ENCODE data around the gene SLC6A7. TPM values are rescaled to one million over a fixed set of nuclear protein-coding genes. Genes with fewer than 3 reads are reported as not detected.

Gene SLC6A7
- total RNA-seq, 1 experiment from 2014 or later = not detected

DNA sequence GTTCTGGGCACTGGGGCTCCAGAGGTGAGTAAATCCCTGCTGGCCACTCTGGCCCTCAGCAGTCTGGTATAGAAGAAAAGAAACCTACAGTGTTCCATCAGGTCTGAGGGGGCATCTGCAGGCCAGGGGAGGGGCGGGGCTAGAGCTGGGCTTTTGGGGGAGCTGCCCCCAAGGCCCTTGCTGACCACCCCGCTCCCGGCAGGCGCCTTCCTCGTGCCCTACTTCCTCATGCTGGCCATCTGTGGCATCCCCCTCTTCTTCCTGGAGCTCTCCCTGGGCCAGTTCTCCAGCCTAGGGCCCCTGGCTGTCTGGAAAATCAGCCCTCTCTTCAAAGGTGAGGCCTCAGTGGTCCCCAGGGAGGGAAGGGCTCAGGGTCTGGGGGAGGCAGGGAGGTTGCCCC lies 6.7 kb downstream of the SLC6A7 start:
- no peak overlapping the region for H3K4me3 ChIP-seq
- H3K9me3 ChIP-seq (ENCODE audit: insufficient read depth, low read depth) = no peaks in the 10 kb centered on the region
- H3K27me3 ChIP-seq (ENCODE audit: insufficient read depth, low read depth) = peaks cover 27% of the 10 kb centered on the region
- TF ChIP-seq, protein P1, sequence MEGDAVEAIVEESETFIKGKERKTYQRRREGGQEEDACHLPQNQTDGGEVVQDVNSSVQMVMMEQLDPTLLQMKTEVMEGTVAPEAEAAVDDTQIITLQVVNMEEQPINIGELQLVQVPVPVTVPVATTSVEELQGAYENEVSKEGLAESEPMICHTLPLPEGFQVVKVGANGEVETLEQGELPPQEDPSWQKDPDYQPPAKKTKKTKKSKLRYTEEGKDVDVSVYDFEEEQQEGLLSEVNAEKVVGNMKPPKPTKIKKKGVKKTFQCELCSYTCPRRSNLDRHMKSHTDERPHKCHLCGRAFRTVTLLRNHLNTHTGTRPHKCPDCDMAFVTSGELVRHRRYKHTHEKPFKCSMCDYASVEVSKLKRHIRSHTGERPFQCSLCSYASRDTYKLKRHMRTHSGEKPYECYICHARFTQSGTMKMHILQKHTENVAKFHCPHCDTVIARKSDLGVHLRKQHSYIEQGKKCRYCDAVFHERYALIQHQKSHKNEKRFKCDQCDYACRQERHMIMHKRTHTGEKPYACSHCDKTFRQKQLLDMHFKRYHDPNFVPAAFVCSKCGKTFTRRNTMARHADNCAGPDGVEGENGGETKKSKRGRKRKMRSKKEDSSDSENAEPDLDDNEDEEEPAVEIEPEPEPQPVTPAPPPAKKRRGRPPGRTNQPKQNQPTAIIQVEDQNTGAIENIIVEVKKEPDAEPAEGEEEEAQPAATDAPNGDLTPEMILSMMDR (conservative IDR thresholded peaks at IDR 0.05) = no peak
- TF ChIP-seq EZH2 (IDR thresholded peaks at IDR 0.05; ENCODE audit: low read depth) = no peak
- no peaks in the 10 kb centered on the region for H3K4me1 ChIP-seq (replicated peaks; ENCODE audit: insufficient read depth)
- no peaks in the 10 kb centered on the region for H4K20me1 ChIP-seq (ENCODE audit: insufficient read depth)
- ChIA-PET POLR2A (ENCODE audit: unreplicated experiment) (no interaction called here), CTCF (no interaction called here)
- DNase-seq = no peak
- no peaks in the 10 kb centered on the region for H3K9me2 ChIP-seq (ENCODE audit: insufficient read depth)
- no peaks in the 10 kb centered on the region for H3K36me3 ChIP-seq (ENCODE audit: low read depth)
- no TSS peak for BruUV-seq (replicated peaks)
- no peak overlapping the region for H3K27ac ChIP-seq
- intact Hi-C loops (cut with micrococcal nuclease; ENCODE audit: unreplicated experiment) = no loop called here
- H3K79me2 ChIP-seq (ENCODE audit: low read depth) = no peaks in the 10 kb centered on the region
- H2AFZ ChIP-seq = no peak overlapping the region
- H3K4me2 ChIP-seq = no peak overlapping the region
- H3F3A ChIP-seq (ENCODE audit: insufficient read depth, low read depth) = no peaks in the 10 kb centered on the region

DNA sequence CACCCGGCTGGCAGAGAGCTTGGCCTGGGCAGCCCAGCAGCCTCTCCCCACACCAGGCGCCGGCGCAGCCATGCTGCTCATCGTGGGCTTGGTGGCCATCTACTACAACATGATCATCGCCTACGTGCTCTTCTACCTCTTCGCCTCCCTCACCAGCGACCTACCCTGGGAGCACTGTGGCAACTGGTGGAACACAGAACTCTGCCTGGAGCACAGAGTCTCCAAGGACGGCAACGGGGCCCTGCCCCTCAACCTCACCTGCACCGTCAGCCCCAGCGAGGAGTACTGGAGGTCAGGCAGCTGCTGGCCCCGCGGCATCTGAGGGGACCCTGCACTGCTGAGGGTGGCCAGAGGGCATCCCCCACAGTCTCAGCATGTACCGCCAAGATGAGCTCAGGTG lies 7.1 kb downstream of the SLC6A7 start:
- intact Hi-C loops (cut with micrococcal nuclease; ENCODE audit: unreplicated experiment) = no loop called here
- no peaks in the 10 kb centered on the region for H3K36me3 ChIP-seq (ENCODE audit: low read depth)
- POLR2A ChIA-PET (ENCODE audit: unreplicated experiment) = no interaction called here
- no peak overlapping the region for H3K27ac ChIP-seq
- no peaks in the 10 kb centered on the region for H3K4me1 ChIP-seq (replicated peaks; ENCODE audit: insufficient read depth)
- H3K9me2 ChIP-seq (ENCODE audit: insufficient read depth) = no peaks in the 10 kb centered on the region
- CTCF ChIA-PET = no interaction called here
- H4K20me1 ChIP-seq (ENCODE audit: insufficient read depth) = no peaks in the 10 kb centered on the region
- no peaks in the 10 kb centered on the region for H3F3A ChIP-seq (ENCODE audit: insufficient read depth, low read depth)
- H3K79me2 ChIP-seq (ENCODE audit: low read depth) = no peaks in the 10 kb centered on the region
- DNase-seq = no peak
- H3K4me2 ChIP-seq = no peak overlapping the region
- no peaks in the 10 kb centered on the region for H3K9me3 ChIP-seq (ENCODE audit: insufficient read depth, low read depth)
- BruUV-seq (replicated peaks) = no TSS peak
- no peak overlapping the region for H3K4me3 ChIP-seq
- TF ChIP-seq, protein P1 (conservative IDR thresholded peaks at IDR 0.05) = no peak
- TF ChIP-seq EZH2 (IDR thresholded peaks at IDR 0.05; ENCODE audit: low read depth) = no peak
- peaks cover 27% of the 10 kb centered on the region for H3K27me3 ChIP-seq (ENCODE audit: insufficient read depth, low read depth)
- no peak overlapping the region for H2AFZ ChIP-seq

DNA sequence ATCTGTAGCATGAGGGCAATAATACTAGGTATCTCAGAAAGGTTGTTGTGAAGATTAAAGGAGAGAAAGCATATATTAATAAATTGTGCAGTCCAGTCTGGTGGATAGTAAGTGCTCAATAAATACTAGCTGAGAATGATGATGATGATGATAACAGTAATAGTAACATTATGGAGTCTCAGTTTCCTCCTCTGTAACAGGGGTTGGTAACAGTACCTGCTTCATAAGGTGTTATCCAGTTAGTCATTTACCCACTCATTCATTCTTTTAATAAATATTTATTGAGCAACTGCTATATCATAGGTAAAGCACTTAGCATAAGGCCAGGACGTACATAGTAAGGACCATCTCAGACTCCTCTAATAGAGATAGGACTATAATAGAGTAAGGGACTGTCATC lies 7.6 kb downstream of the SLC6A7 start:
- Histone ChIP-seq H2AFZ (no peak overlapping the region), H3K36me3 (ENCODE audit: low read depth) (no peaks in the 10 kb centered on the region), H3K27me3 (ENCODE audit: insufficient read depth, low read depth) (peaks cover 27% of the 10 kb centered on the region), H4K20me1 (ENCODE audit: insufficient read depth) (no peaks in the 10 kb centered on the region), H3K9me2 (ENCODE audit: insufficient read depth) (no peaks in the 10 kb centered on the region), H3K79me2 (ENCODE audit: low read depth) (no peaks in the 10 kb centered on the region), H3K27ac (no peak overlapping the region), H3K9me3 (ENCODE audit: insufficient read depth, low read depth) (no peaks in the 10 kb centered on the region), H3K4me1 (replicated peaks; ENCODE audit: insufficient read depth) (no peaks in the 10 kb centered on the region), H3K4me2 (no peak overlapping the region), H3K4me3 (no peak overlapping the region), H3F3A (ENCODE audit: insufficient read depth, low read depth) (no peaks in the 10 kb centered on the region)
- CTCF ChIA-PET = no interaction called here
- no peak for TF ChIP-seq EZH2 (IDR thresholded peaks at IDR 0.05; ENCODE audit: low read depth)
- TF ChIP-seq, protein P1 (conservative IDR thresholded peaks at IDR 0.05) = no peak
- BruUV-seq (replicated peaks) = no TSS peak
- DNase-seq = no peak
- intact Hi-C loops (cut with micrococcal nuclease; ENCODE audit: unreplicated experiment) = no loop called here
- POLR2A ChIA-PET (ENCODE audit: unreplicated experiment) = no interaction called here

Measured in PC-9 (cell line).